ENCODE measurements around the gene NFYC.

NFYC gene

GRCh38 chr1:40754201-40754600 lies 62.7 kb downstream of the NFYC start:
- in situ Hi-C loops (cut with MboI; ENCODE audit: low sequenced_read_pairs, unreplicated experiment): no loop called here
- no peak for TF ChIP-seq CTCF (IDR thresholded peaks at IDR 0.05; ENCODE audit: borderline replicate concordance, control extremely low read depth, extremely low read depth, insufficient read depth, missing control alignments)
- DNase-seq (ENCODE audit: low spot score): no peak

GRCh38 chr1:40755067-40755466 lies 63.6 kb downstream of the NFYC start:
- no peak for DNase-seq (ENCODE audit: low spot score)
- TF ChIP-seq CTCF (IDR thresholded peaks at IDR 0.05; ENCODE audit: borderline replicate concordance, control extremely low read depth, extremely low read depth, insufficient read depth, missing control alignments): no peak
- in situ Hi-C loops (cut with MboI; ENCODE audit: low sequenced_read_pairs, unreplicated experiment): no loop called here

- no peak for DNase-seq (ENCODE audit: low spot score)
- TF ChIP-seq CTCF (IDR thresholded peaks at IDR 0.05; ENCODE audit: borderline replicate concordance, control extremely low read depth, extremely low read depth, insufficient read depth, missing control alignments): no peak
- in situ Hi-C loops (cut with MboI; ENCODE audit: low sequenced_read_pairs, unreplicated experiment): no loop called here
Observed at GRCh38 chr1:40756523-40756922, 65.0 kb downstream of the NFYC start.

GRCh38 chr1:40757084-40757483 lies 65.6 kb downstream of the NFYC start:
- no peak for DNase-seq (ENCODE audit: low spot score)
- TF ChIP-seq CTCF (IDR thresholded peaks at IDR 0.05; ENCODE audit: borderline replicate concordance, control extremely low read depth, extremely low read depth, insufficient read depth, missing control alignments): no peak
- in situ Hi-C loops (cut with MboI; ENCODE audit: low sequenced_read_pairs, unreplicated experiment): no loop called here

- no peak for DNase-seq (ENCODE audit: low spot score)
- no peak for TF ChIP-seq CTCF (IDR thresholded peaks at IDR 0.05; ENCODE audit: borderline replicate concordance, control extremely low read depth, extremely low read depth, insufficient read depth, missing control alignments)
- in situ Hi-C loops (cut with MboI; ENCODE audit: low sequenced_read_pairs, unreplicated experiment): no loop called here
Observed at GRCh38 chr1:40758004-40758403, 66.5 kb downstream of the NFYC start.

- in situ Hi-C loops (cut with MboI; ENCODE audit: low sequenced_read_pairs, unreplicated experiment): no loop called here
- no peak for TF ChIP-seq CTCF (IDR thresholded peaks at IDR 0.05; ENCODE audit: borderline replicate concordance, control extremely low read depth, extremely low read depth, insufficient read depth, missing control alignments)
Observed at GRCh38 chr1:40758578-40759343, 67.3 kb downstream of the NFYC start.

More at GRCh38 chr1:40758578-40759343, 67.3 kb downstream of the NFYC start:
- DNase-seq (ENCODE audit: low spot score): no peak

Data from GM13976 (cell line).